GM23338 (cell line): Measurements from ENCODE around the gene GDF7.

ENCODE experiments used
- EZH2 ChIP-seq: fragments of 200-600 bp; sonication (generic); IDR thresholded peaks from one replicate; pipeline ENCODE4 v1.8.0; 2017; ENCODE audit warnings: antibody characterized with exemption, mild to moderate bottlenecking, low read depth; ENCODE audit not compliant: unreplicated experiment
- TF ChIP-seq, protein P1 (sequence below), 2 experiments: fragments of 200-600 bp in 1 of 2; sonication (generic) in 1 of 2; conservative IDR thresholded peaks; 2 replicates each; pipeline versions ENCODE4 v1.5.1 to v1.6.1; 2016 to 2017; ENCODE audit warnings: antibody characterized with exemption in 2 of 2, low read depth in 2 of 2, mild to moderate bottlenecking in 2 of 2, moderate library complexity in 1 of 2

DNA sequence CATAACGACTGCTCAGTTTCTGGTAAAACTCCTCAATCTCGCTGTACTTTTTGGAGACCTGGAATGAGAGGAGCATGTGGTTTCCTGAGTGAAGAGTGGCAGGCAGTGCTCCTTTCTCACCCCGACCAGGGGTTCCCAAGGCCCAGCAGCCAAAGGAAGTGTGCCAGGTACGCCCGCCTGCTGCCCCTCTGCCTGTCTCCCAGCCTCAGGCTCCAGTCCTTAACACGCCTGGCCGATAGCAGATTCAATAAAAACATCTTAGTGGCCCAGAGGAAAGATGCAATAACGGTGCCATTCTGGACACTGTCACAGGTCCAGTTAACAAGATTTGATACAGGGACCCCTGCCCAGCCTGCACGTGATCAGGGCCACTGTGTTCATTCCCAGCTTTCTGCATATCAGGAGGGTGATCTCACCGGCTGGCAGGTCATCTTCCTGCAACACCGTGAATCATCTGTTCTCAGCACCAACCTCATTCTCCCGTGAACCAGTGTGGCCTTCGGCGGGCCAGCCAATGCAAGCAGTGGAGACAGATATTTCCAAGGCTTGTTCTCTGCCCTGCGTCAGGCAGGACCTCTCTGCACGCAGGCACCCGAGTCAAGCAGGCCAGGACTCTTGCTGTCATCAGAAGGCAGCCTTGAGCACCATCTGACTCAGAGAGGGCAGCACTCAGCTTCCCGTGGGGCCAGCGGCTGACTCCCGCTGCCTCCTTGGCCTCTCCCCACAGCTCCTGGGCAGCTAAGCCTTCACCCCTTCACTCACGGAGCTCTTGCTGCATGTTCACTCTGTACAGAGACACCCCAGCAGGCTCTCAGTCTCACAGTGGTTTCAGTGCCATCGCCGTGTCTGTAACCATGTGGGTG is 25.6 kb upstream of the GDF7 start:
- TF ChIP-seq, protein P1, sequence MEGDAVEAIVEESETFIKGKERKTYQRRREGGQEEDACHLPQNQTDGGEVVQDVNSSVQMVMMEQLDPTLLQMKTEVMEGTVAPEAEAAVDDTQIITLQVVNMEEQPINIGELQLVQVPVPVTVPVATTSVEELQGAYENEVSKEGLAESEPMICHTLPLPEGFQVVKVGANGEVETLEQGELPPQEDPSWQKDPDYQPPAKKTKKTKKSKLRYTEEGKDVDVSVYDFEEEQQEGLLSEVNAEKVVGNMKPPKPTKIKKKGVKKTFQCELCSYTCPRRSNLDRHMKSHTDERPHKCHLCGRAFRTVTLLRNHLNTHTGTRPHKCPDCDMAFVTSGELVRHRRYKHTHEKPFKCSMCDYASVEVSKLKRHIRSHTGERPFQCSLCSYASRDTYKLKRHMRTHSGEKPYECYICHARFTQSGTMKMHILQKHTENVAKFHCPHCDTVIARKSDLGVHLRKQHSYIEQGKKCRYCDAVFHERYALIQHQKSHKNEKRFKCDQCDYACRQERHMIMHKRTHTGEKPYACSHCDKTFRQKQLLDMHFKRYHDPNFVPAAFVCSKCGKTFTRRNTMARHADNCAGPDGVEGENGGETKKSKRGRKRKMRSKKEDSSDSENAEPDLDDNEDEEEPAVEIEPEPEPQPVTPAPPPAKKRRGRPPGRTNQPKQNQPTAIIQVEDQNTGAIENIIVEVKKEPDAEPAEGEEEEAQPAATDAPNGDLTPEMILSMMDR (conservative IDR thresholded peaks at IDR 0.05; ENCODE audit: low read depth in 2 of 2), result no peak
- TF ChIP-seq EZH2, result no peak
